ENCODE data around the gene STX8.

Gene STX8

DNA sequence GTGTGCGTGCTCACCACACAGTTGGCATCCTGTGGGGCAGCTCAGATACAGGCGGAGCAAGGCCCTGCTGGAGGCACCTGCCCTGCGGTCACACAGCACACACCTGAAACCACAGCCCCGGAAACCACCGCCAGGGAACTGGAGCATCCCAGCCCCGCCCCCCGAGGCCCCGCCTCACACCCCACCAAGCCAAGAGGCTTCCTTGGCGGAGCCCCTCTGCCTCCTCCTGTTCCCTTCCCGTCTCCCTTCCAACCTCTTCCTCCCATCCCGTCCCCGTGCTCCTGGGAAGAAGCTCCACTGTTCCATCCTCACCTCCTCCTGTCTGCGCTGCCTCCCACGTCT, 348.9 kb downstream of the STX8 start:
- no peak for DNase-seq (ENCODE audit: low spot score)

DNA sequence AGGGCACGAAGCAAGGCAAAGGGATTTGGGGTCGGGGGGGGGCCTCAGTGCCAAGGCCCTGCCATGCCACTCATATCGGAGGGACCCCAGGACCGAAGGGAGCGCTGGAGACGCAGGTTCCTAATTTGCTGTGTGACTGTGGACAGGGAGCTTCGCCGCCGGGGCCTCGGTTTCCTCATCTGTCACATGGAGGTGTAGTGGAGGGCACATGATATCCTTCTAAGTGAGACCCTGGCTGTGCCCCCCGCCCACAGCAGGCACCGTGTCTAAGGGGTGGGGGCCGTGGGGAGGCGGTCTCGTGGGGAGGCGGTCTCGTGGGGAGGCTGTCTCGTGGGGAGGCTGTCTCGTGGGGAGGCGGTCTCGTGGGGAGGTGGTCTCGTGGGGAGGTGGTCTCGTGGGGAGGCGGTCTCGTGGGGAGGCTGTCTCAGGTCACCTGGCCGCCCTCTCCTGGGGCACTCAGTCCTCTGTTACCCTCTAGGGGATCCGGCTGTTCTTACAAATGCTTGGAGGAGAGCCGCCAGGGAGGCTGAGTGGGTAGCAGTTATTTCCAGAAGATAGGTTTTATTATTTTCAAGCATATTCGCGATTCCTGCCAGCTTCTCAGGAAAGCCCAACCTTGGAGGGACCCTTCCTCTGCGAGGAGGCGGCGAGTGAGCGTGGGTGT, 349.4 kb downstream of the STX8 start:
- DNase-seq (ENCODE audit: low spot score) = no peak

DNA sequence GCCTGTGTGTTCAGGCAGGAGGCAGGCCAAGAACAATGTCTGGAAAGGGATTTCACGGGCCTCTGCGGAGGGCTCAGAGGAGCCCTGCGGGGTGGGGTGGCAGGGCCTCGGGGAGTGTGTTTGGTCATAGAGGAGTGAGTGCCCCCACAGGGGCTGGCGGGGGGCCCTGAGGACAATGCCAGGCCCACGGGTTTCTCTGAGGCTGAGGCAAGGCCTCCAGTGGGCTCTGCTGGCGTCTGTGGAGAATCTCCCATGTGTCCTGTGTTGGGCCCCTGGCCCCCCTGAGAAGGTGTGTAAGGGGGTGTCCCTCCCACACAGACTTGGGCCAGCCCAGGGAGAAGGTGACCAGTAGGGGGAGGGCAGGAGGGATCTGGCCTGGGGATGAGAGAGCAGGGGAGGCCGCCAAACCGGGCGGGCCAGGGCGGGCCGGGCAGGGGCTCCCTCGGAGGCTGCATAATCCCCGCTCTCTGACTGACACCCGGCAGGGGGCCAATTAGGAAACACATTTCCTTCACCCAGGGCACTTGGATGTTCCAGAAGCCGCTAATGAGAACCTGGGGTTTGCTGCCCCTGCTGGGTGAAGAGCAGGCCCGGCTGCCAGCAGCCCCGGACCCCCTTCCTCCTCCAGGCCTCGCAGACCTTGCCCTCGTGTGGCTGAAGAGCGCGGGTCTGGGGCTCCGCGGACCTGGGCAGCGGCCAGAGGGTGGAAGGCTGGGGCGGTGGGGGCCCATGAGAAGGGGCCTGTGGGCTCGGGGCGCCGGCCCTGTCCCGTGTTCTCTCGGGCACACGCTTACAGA, 350.1 kb downstream of the STX8 start:
- DNase-seq (ENCODE audit: low spot score) = no peak

DNA sequence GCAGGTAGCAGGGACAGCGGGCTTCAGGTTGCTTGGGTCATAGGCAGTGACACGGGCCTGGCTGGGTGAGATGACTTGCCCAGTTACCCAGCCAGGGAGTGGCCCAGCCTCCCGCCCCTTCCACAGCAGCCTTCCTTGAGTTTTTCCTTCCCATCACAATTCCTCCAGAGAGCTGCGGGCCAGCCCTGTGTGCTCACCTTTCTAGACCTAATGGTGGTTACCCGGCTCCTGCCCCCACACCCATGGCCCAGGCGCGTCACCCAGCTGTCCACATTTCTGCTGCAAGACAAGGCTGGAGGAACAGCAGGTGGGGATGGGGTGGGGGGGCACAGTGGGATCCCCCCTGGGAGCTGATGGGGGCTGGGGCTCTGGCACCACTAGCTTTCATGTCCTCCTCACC, 351.1 kb downstream of the STX8 start:
- DNase-seq (ENCODE audit: low spot score) = no peak

DNA sequence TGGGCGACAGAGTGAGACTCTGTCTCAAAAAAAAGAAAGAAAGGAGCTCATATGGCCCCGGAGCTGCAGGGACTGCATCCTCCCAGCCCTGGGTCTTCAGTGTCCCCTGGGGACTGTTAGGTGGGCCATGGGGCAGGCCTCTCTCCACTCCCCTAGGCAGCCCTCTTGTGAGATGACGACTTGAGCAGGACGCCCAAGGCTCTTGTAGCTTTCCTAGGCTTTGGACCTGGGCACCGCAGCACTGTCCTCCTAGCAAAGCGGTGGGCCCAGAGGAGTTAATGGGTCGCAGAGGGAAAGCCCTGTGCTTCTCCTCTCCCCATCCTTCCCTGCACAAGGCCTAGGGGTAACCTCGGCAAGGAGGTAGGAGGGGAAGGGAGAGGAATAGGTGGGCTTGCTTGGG, 352.1 kb downstream of the STX8 start:
- no peak for DNase-seq (ENCODE audit: low spot score)

DNA sequence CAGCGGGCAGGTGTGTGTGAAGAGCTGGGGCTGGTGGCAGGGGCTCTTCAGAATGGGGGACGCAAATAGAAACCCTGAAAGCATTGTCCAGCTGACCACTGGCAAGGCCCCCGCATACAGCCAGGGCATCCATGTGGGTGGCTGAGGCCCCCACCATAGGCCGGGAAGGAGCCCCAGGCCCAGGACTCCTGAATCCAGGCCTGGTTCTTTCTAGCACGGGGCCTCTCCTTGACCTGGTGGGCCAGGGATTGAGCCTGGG, 353.8 kb downstream of the STX8 start:
- no peak for DNase-seq (ENCODE audit: low spot score)

DNA sequence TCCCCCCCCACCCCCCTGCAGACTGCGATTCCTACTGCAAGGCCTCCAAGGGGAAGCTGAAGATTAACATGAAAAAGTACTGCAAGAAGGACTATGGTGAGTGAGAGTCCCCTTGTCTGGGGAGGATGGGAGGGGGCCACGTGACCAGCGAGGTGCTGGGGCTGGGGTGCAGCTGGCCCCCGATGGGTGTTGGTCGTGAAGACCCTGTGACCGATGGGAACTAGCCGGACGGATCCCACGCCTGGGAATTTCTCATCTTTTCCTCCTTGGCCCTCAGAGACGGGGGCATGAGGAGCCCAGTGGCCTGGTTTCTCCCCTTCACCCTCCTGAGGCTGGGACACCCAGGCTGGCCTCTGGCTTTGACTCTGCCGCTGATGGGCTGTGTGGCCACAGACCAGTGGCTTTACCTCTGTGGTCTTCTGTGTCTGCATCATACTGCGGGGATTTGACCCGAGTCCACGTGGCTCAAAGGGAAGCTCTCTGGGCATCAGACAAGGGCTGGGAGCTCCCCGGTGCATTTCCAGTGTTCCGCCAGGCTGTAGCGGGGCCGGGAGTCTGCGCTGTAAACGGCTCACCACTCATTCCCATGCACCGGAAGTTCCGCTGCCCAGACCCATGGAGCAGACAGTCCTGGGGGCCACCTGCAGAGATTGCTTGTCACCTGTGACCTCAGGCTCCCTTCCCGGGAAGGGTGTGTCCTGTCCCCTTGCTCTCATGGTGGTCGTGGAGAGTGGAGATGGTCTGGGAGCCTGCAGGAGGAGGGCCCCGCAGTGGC, 354.3 kb downstream of the STX8 start:
- no peak for DNase-seq (ENCODE audit: low spot score)

DNA sequence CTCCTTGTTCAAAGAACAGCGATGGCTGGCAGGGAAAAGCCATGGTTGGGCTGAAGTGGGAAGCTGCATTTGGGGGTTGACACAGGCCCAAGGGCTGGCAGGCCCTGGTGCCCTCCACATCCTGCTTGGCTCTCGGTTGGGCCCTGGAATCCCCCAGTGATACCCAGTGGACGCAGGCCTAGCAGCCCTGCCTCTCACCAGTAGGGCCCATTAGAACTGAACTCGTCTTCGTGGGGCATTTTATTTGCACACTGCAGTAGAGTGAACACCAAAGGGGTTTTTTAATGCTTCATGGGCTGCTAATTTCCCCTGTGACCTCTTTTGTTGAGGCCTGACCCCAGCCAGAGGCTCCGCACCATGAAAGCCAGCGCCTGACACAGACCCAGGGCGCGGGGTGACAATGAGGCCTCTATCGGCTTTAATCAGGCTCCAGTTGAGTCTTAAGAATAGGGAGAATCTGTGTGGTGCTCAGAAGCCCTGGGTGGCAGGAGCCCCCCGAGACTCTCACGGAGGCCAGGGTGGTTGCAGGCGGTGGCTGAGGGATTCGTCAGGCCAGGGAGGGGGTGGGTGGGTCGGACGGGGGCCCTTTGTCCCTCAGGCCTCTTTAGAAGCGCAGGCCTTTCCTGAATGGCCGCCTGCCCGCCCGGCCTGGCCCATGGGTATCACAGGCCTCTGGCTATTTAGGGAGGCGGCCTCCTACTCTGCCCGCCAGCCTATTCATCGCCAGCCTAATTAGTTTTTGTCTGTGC, 355.0 kb downstream of the STX8 start:
- DNase-seq (ENCODE audit: low spot score) = no peak

DNA sequence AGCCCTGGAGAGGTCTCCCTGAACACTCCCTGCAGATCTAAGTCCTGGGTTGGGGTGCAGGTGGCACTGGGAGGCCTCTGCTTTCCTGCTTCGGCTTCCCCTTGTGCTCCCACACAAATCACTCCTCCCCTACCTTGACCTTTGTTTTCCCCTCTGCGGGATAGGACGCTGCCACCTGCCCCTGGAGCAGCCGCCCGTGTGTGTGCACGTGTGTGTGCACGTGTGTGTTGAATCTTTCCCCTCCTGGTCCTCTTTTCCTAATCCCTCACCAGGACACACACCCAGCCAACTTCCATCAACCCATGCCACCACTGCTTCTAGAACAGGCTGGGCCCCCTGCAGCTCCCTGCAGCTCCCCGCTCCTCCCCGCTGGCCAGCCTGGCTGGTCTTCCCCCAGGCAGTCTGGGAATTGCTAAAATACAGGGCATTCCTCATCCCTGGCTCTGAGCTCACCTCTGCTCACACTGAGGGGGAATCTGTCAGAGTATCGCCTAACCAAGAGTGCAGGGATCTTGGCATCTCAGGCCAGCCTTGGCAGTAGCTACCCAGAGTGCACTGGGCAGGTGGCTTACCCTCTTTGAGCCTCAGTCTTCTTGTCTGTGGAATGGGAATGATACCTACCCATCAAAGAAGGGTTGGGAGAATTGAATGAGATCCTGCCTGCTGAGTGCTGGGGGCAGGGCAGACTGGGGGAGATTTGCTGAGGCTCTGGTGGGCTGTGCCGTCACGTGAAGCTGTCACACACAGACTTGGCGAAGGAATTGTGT, 355.8 kb downstream of the STX8 start:
- no peak for DNase-seq (ENCODE audit: low spot score)

DNA sequence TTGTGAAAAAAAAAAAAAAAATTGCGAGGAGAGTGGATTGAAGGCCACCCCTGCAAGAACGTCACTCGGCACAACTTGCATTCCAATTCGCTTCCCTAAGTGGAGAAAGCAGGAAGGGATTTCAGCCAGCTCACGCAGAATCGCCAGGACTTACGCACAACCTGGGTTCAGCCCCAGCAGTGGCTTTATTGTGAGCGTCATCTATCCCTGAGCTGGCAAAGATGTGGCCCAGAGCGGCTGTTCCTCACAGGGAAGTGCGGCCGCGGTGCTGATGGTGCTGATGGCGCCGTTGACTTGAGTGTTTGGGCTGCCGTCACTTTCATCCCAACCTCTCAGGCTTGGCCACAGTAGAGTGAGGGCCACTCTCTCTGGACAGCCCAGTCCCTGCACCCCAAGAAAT, 356.7 kb downstream of the STX8 start:
- no peak for DNase-seq (ENCODE audit: low spot score)

DNA sequence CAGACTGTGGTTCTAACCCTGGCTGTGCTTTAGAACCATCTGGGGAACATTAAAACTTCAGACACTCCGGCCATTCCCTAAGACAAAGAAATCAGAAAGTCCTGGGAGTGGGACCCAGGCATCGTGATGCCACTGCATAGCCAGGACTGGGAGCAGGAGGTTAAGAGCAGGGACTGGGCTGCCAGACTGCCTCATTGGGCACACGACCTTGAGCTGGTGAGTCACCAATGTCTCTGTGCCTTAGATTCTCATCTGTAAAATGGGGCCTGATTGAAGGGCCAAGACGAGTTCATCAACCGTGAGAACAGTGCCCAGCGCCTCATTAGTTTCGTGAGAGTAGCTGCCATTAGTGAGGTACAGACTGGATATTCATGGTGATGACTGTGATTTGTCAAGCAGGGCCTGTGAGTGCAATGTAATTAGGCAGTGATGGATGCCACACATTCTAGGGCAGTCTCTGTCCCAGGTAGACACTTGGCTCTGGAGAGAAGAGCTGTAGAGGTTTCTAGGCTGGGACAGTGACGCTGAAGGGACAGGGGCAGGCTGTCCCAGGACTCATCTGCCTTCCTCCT, 357.5 kb downstream of the STX8 start:
- no peak for DNase-seq (ENCODE audit: low spot score)

DNA sequence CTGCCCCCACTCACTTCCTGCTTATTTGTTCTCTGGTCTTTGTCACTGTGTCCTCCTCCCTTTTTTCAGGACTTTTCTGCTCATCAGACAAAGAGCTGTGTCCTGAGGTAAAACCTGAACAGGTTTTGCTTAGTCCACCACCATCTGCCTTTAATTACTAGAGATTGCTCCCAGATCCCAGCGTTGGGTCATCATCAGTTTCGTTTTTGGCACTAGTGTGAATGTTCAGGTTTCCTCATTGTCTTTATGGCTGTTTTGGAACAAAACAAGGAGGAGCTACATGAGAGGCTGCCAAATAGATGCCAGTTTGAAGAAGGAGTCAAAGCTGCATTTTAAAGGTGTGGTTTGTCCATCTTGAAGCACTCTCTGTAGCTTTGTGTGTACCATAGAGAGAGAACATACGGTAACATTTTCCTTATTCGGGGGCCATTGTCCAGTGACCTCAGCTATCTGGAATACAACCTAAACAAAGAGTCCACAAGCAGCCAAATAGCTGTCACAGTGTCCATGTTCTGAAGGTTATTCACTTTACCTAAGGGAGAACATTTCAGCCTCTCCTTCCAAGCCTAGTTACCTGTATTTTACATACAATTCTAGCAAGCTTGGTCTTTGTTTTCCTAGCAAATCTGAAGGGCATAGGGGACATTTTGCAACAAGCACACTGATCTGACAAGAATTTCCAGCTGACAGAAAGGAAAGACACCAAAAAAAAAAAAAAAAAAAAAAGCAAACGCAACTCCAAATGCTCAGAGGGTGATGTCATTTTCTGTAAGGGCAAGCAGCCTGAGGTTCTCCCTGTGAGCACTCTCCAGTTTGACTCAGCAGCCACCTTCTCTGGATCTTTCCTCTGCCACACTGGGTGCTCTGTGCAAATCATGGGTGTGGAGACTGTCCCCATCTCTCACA, 358.2 kb downstream of the STX8 start:
- DNase-seq (ENCODE audit: low spot score) = no peak

DNA sequence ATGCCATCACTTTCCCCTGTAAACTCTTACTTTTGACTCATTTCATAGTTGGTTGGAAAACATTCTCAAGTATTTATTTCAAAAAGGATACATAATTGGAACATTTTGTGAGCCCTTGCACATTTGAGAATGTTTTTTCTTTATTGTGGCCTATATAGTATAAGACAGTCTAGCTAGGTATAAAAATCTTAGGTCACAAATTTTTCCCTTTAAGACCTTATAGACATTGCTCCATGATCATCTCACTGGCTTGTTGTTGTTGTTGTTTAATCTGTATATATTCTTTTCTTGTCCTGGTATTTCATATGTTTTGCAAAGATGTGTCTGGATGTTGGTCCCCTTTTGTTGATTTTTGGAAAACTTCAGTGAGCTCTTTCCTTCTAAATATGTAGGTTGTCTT, 360.2 kb downstream of the STX8 start:
- DNase-seq (ENCODE audit: low spot score) = no peak

DNA sequence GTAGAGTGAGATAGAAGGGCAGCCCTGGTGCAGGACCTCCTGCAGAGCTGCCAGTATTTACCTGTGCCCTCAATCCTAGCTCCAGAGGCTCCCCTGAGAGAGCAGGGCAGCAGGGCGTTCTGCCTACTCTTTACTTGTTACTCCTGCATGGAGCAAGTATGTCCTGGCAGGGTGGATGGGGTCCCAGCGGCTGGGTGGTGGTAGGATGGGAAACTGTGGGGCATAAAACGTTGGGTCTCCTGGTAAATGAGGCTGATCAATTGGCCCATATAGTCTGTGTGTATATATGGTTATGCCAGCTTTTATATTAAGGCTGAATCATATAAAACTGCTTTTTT, 362.3 kb downstream of the STX8 start:
- DNase-seq (ENCODE audit: low spot score) = no peak

DNA sequence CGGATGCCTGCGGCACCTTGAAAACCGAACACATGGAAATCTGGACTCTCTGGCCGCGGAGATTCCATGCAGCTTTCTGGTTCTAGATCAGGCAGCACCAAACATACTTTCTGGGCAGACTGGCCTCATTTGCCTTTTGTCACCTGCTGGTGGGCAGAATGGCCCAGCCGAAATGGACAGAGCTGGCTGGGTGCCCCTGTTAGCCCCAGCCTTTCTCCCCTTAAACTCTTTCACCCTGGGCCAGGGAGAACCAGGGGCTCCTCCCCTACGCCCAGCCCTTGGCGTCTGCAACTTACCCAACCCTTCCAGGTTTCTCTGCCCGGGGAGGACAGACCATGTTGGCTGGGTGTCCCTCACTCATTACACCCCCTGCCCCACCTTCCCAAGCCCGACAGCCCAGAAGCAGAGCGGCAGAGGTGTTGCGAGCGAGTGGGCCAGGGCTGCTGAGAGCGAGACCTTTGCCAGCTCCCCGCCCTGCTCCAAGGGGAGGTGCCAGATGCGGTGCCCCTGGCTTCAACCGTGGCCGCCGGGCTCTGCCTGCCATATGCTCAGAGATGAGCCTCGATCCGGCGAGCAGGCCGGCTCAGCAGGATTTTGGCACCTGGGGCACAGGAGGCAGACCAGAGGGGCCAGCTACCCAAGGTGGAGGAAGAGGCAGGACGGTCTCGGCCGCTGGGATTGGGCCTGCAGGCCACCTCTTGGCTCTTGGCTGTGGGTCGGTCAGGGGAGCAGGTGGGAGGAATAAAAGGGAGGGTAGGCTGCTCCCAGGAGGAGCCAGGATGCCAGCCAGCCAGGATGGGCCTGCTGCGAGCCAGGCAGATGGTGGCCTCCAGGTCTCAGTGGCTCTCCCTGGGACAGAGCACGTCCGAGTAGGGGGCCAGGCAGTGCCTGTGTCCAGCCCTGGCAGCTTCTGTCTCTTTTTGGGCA, 363.0 kb downstream of the STX8 start:
- no peak for DNase-seq (ENCODE audit: low spot score)

DNA sequence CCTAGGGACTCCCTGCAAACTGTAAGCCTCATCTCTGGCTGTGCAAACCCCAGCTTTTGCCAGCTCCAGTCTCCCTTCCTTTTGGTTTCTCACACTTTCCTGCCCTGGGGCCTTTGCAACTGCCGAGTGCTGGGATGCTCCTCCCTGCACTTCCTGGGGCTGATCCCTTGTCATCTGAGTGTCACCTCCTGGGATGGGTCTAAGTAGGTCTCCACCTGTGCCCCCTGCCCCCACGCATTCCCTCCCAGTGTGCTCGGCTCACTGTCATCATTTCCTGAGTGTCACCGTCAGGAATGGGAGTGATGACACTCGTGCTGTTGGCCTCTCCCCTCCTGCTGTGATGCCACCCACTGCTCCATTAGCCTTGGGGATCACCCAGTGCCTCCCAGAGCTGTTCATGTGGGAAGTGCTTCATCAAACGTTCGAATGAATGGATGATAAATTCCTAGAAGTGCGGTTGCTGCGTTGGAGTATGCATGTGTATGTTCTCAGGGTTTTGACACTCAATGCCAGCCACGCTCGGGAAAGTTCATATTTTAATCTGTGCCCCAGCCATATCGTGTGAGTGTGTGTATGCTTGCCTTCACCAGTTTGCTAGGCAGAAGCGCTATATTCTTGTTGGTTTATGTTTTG, 364.4 kb downstream of the STX8 start:
- no peak for DNase-seq (ENCODE audit: low spot score)

DNA sequence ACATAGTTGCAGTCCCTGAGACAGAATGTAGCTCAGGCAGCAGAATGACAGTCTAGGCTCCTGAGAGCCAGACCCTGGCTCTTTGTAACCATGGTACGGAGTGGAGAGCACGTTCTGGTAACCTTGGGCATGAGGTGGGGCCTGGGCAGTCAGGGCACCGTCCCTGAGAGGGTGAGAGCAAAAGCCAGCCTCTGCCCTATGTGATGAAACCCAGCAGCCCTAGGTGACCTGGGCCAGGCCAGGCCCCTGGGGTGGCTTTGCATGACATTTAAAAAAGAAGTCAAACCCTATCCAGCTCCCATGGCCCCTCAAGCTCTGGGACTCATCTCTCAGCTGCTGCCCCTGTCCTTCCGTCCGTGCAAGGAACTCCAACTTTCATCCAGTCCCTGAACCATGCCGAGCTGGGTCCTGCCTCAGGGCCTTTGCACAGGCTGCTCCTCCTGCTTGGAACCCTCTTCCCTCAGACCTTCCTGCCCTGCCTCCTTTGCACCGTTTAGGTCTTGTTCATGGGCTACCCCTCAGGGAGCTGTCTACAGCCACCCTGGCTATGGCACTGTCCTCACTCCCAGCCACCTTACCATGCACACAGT, 365.7 kb downstream of the STX8 start:
- DNase-seq (ENCODE audit: low spot score) = no peak

DNA sequence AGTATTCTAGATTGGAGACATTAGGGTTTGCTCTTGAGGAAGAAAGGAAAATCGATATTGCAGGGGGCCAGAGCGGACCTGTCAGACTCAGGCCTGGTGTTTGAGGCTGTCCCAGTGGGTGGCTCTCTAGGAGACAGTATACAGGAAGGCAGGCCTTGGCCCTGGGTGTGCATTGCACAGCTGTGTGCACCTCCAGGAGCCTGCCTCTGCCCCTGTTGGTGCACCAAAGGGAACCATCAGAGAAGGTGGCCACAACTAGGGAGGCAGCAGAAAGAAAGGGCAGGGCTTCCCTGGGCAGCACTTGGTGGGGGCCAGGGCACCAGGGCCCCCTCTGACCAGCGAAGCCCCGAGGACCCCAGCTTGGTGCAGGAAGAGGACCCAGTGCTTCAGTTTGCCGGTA, 366.3 kb downstream of the STX8 start:
- no peak for DNase-seq (ENCODE audit: low spot score)
